HG03457 (cell line): ENCODE data around the gene RCAN2.
"Not testable (repeated sequence)": the region's sequence is repeated elsewhere in the genome, so short reads cannot be mapped to it uniquely, and the experiment has no call there.

Source experiments
- ATAC-seq: cut with Tn5 transposase; IDR thresholded peaks from one replicate; pipeline ENCODE4 v1.9.1; 2021; ENCODE audit warnings: moderate number of reproducible peaks; ENCODE audit not compliant: unreplicated experiment

RCAN2 gene

GRCh38 chr6:46338131-46338530 lies 153.1 kb downstream of the RCAN2 start:
- peak; percentile 65 for ATAC-seq

- no peak for ATAC-seq
Measured at GRCh38 chr6:46334442-46334841, 156.8 kb downstream of the RCAN2 start.

- ATAC-seq = no peak
Measured at GRCh38 chr6:46333481-46333880, 157.8 kb downstream of the RCAN2 start.

GRCh38 chr6:46332448-46332847 lies 158.8 kb downstream of the RCAN2 start:
- not testable (repeated sequence) for ATAC-seq

- no peak for ATAC-seq
Measured at GRCh38 chr6:46331461-46331860, 159.8 kb downstream of the RCAN2 start.

GRCh38 chr6:46329568-46329967 lies 161.7 kb downstream of the RCAN2 start:
- ATAC-seq = no peak

GRCh38 chr6:46327779-46328178 lies 163.5 kb downstream of the RCAN2 start:
- no peak for ATAC-seq

- no peak for ATAC-seq
Measured at GRCh38 chr6:46325561-46326530, 165.4 kb downstream of the RCAN2 start.

- no peak for ATAC-seq
Measured at GRCh38 chr6:46324706-46325105, 166.5 kb downstream of the RCAN2 start.

- ATAC-seq = no peak
Measured at GRCh38 chr6:46323966-46324622, 167.2 kb downstream of the RCAN2 start.

- ATAC-seq = no peak
Measured at GRCh38 chr6:46323312-46323965, 167.8 kb downstream of the RCAN2 start.

- ATAC-seq = no peak
Measured at GRCh38 chr6:46320505-46320904, 170.7 kb downstream of the RCAN2 start.

GRCh38 chr6:46315589-46315988 lies 175.7 kb downstream of the RCAN2 start:
- ATAC-seq = no peak

- no peak for ATAC-seq
Measured at GRCh38 chr6:46312654-46313053, 178.6 kb downstream of the RCAN2 start.

- no peak for ATAC-seq
Measured at GRCh38 chr6:46310196-46310595, 181.1 kb downstream of the RCAN2 start.

GRCh38 chr6:46306431-46306830 lies 184.8 kb downstream of the RCAN2 start:
- ATAC-seq = no peak

- no peak for ATAC-seq
Measured at GRCh38 chr6:46305833-46306232, 185.4 kb downstream of the RCAN2 start.

- no peak for ATAC-seq
Measured at GRCh38 chr6:46305236-46305635, 186.0 kb downstream of the RCAN2 start.

- no peak for ATAC-seq
Measured at GRCh38 chr6:46302816-46303215, 188.4 kb downstream of the RCAN2 start.

GRCh38 chr6:46302176-46302575 lies 189.1 kb downstream of the RCAN2 start:
- ATAC-seq = no peak

GRCh38 chr6:46299253-46299652 lies 192.0 kb downstream of the RCAN2 start:
- ATAC-seq = no peak

GRCh38 chr6:46296586-46296985 lies 194.7 kb downstream of the RCAN2 start:
- ATAC-seq = no peak
